SU-DHL-6 (cell line): Measurements from ENCODE around the gene CAPN8.

ENCODE experiments used
- H2AFZ ChIP-seq: fragments of 200-600 bp; sonication (generic); 2 replicates; pipeline ENCODE4 v1.6.1; 2014; ENCODE audit warnings: low read depth, mild to moderate bottlenecking, moderate library complexity, mixed read lengths, antibody characterized with exemption, low read length; ENCODE audit not compliant: severe bottlenecking
- H3F3A ChIP-seq: fragments of 200-600 bp; shearing (Covaris generic); 2 replicates; pipeline ENCODE4 v1.6.0; 2016; ENCODE audit warnings: antibody characterized with exemption, mild to moderate bottlenecking; ENCODE audit not compliant: insufficient read depth
- H3K27ac ChIP-seq: fragments of 200-600 bp; sonication (generic); 2 replicates; pipeline ENCODE4 v1.5.1; 2016; ENCODE audit warnings: low read depth, mild to moderate bottlenecking, low read length, moderate library complexity, mixed read lengths
- H3K27me3 ChIP-seq: fragments of 200-600 bp; sonication (generic), shearing (Covaris generic); 2 replicates; pipeline ENCODE4 v1.6.0; 2014; ENCODE audit warnings: mild to moderate bottlenecking, low read length
- H3K36me3 ChIP-seq: fragments of 200-600 bp; sonication (generic); 2 replicates; pipeline ENCODE4 v1.6.1; 2014; ENCODE audit warnings: mild to moderate bottlenecking, low read length, mixed read lengths
- H3K4me2 ChIP-seq: fragments of 300-600, 200-600 bp; shearing (Covaris generic), sonication (generic); 2 replicates; pipeline ENCODE4 v1.6.0; 2014; ENCODE audit warnings: low read length, low read depth, mild to moderate bottlenecking; ENCODE audit not compliant: poor library complexity, severe bottlenecking
- H3K4me3 ChIP-seq: fragments of 200-600 bp; sonication (generic); 2 replicates; pipeline ENCODE4 v1.5.1; 2014; ENCODE audit warnings: antibody characterized with exemption, low read length, mild to moderate bottlenecking, mixed read lengths; ENCODE audit not compliant: insufficient read depth, poor library complexity, severe bottlenecking
- H3K79me2 ChIP-seq: fragments of 200-600 bp; sonication (generic); 2 replicates; pipeline ENCODE4 v1.6.1; 2014; ENCODE audit warnings: mild to moderate bottlenecking, low read length, moderate library complexity; ENCODE audit not compliant: insufficient read depth
- H3K9ac ChIP-seq: fragments of 200-600 bp; sonication (generic); 2 replicates; pipeline ENCODE4 v1.7.0; 2014; ENCODE audit warnings: mild to moderate bottlenecking, low read length
- H3K9me2 ChIP-seq: fragments of 200-600 bp; sonication (generic); replicated peaks from 2 replicates; pipeline ENCODE4 v1.6.1; 2014; ENCODE audit warnings: low read length; ENCODE audit not compliant: insufficient read depth
- H3K9me3 ChIP-seq: fragments of 200-600 bp; sonication (generic); 2 replicates; pipeline ENCODE4 v1.6.1; 2014; ENCODE audit warnings: low read length, mixed read lengths; ENCODE audit not compliant: insufficient read depth
- H4K20me1 ChIP-seq: fragments of 200-600 bp; sonication (generic); 2 replicates; pipeline ENCODE4 v1.6.1; 2014; ENCODE audit warnings: low read depth, mild to moderate bottlenecking, antibody characterized with exemption, low read length, moderate library complexity, mixed read lengths
- CTCF ChIP-seq: fragments of 200-600 bp; sonication (generic); IDR thresholded peaks from one replicate; pipeline ENCODE4 v1.5.1; 2017; ENCODE audit warnings: antibody characterized with exemption, mild to moderate bottlenecking, low read length, moderate library complexity; ENCODE audit not compliant: insufficient read depth, poor library complexity, severe bottlenecking
- EZH2phosphoT487 ChIP-seq: fragments of 200-600 bp; sonication (generic), shearing (Covaris generic); conservative IDR thresholded peaks from 2 replicates; pipeline ENCODE4 v1.6.1; 2018; ENCODE audit warnings: mild to moderate bottlenecking, antibody characterized with exemption, low read length, moderate library complexity, mixed read lengths

The CAPN8 gene

GRCh38 chr1:223504741-223505140 lies 160.8 kb downstream of the CAPN8 start:
- Histone ChIP-seq H3K9me3 (no peaks in the 10 kb centered on the region), H3K9me2 (no peaks in the 10 kb centered on the region), H3F3A (no peaks in the 10 kb centered on the region), H3K27me3 (no peaks in the 10 kb centered on the region), H3K4me3 (no peak overlapping the region), H3K79me2 (no peaks in the 10 kb centered on the region), H4K20me1 (no peaks in the 10 kb centered on the region), H3K36me3 (no peaks in the 10 kb centered on the region), H3K4me2 (no peak overlapping the region), H3K9ac (no peak overlapping the region), H3K27ac (no peak overlapping the region), H2AFZ (no peak overlapping the region)
- TF ChIP-seq EZH2phosphoT487 (no peak), CTCF (no peak)

- Histone ChIP-seq H3K27me3 (no peaks in the 10 kb centered on the region), H3K9me3 (no peaks in the 10 kb centered on the region), H3K27ac (no peak overlapping the region), H3K36me3 (no peaks in the 10 kb centered on the region), H3K79me2 (no peaks in the 10 kb centered on the region), H2AFZ (no peak overlapping the region), H4K20me1 (no peaks in the 10 kb centered on the region), H3K4me2 (no peak overlapping the region), H3K9ac (no peak overlapping the region), H3K9me2 (no peaks in the 10 kb centered on the region), H3F3A (no peaks in the 10 kb centered on the region), H3K4me3 (no peak overlapping the region)
- TF ChIP-seq CTCF, result no peak
- no peak for TF ChIP-seq EZH2phosphoT487
These were observed 162.2 kb downstream of the CAPN8 start for GRCh38 chr1:223503348-223503747.

- no peak for TF ChIP-seq EZH2phosphoT487
- TF ChIP-seq CTCF, result no peak
- Histone ChIP-seq H3K4me2 (no peak overlapping the region), H2AFZ (no peak overlapping the region), H3K9me3 (no peaks in the 10 kb centered on the region), H3K27me3 (no peaks in the 10 kb centered on the region), H4K20me1 (no peaks in the 10 kb centered on the region), H3K9ac (no peak overlapping the region), H3K9me2 (no peaks in the 10 kb centered on the region), H3K4me3 (no peak overlapping the region), H3K79me2 (no peaks in the 10 kb centered on the region), H3K27ac (no peak overlapping the region), H3F3A (no peaks in the 10 kb centered on the region), H3K36me3 (no peaks in the 10 kb centered on the region)
These were observed 164.7 kb downstream of the CAPN8 start for GRCh38 chr1:223500560-223501425.
